ENCODE data around the gene TMEM178B. TPM values are rescaled to one million over a fixed set of nuclear protein-coding genes. Genes with fewer than 3 reads are reported as not detected.

The TMEM178B gene
- total RNA-seq, 1 experiment from 2014 or later: 0.39 TPM

DNA sequence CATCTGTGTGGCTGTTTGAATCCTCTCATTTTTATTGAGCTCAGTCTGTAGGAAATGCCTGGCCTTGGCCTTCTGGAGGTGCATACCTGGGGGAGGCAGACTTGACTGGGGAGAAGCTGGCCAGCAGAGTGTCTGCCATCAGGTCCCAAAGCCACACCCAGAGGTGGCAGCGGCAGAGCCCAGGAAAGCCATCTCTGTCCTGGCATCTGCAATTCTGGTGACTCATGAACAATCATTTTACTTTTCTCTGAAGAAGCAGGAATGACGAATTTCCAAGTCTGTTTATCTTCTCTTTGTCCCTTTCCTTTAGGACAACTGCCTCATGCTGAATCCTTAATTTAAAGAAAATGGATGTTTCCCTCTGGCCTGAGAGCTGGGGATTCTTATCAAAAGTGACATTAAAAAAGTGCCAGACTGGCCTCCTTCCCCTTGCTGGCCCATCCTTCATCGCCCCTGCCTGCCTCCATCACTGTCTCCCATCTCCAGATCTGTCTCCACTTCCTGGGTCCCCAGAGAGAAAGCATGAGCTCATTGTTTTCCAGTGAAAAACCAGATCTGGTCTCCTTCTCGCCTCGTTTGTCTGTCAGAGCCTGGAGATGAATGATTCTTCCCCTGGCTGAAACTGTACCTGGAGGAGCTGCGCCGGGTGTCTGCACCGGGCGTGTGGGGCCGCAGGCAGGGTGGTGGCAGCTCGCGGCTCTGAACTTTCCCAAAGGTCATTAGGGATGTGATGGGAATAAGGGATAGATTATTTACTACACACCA, 124.5 kb downstream of the TMEM178B start:
- Histone ChIP-seq H3K4me3 (ENCODE audit: low read depth in 2 of 2, low read length in 2 of 2) (no peak overlapping the region), H3K27me3 (ENCODE audit: control insufficient read depth, insufficient read depth, low read length) (0 out of 2 replicates have a peak, but pooled peaks cover 4% of the 10 kb centered on the region), H3K27ac (ENCODE audit: low read length) (no peak overlapping the region), H3K4me1 (ENCODE audit: control insufficient read depth, insufficient read depth, low read length) (no peaks in the 10 kb centered on the region), H3K9me3 (ENCODE audit: control insufficient read depth, insufficient read depth, low read depth, low read length) (no peaks in the 10 kb centered on the region), H3K36me3 (ENCODE audit: control insufficient read depth, insufficient read depth, low read length) (no peaks in the 10 kb centered on the region)
- intact Hi-C loops (cut with micrococcal nuclease; ENCODE audit: unreplicated experiment) (no loop called here), in situ Hi-C loops (cut with HindIII; ENCODE audit: low pct_unique_long_range_greater_than_20kb, low sequenced_read_pairs) (no loop called here)
- ChIA-PET POLR2A (no interaction called here), CTCF (no interaction called here)
- no peak for TF ChIP-seq POLR2AphosphoS5 (IDR thresholded peaks at IDR 0.05; ENCODE audit: low read depth, low read length)
- TF ChIP-seq, protein P1, sequence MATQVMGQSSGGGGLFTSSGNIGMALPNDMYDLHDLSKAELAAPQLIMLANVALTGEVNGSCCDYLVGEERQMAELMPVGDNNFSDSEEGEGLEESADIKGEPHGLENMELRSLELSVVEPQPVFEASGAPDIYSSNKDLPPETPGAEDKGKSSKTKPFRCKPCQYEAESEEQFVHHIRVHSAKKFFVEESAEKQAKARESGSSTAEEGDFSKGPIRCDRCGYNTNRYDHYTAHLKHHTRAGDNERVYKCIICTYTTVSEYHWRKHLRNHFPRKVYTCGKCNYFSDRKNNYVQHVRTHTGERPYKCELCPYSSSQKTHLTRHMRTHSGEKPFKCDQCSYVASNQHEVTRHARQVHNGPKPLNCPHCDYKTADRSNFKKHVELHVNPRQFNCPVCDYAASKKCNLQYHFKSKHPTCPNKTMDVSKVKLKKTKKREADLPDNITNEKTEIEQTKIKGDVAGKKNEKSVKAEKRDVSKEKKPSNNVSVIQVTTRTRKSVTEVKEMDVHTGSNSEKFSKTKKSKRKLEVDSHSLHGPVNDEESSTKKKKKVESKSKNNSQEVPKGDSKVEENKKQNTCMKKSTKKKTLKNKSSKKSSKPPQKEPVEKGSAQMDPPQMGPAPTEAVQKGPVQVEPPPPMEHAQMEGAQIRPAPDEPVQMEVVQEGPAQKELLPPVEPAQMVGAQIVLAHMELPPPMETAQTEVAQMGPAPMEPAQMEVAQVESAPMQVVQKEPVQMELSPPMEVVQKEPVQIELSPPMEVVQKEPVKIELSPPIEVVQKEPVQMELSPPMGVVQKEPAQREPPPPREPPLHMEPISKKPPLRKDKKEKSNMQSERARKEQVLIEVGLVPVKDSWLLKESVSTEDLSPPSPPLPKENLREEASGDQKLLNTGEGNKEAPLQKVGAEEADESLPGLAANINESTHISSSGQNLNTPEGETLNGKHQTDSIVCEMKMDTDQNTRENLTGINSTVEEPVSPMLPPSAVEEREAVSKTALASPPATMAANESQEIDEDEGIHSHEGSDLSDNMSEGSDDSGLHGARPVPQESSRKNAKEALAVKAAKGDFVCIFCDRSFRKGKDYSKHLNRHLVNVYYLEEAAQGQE (IDR thresholded peaks at IDR 0.05; ENCODE audit: insufficient read depth in 1 of 2, low read depth in 2 of 2, low read length in 1 of 2): no peak
- TF ChIP-seq, protein P2, sequence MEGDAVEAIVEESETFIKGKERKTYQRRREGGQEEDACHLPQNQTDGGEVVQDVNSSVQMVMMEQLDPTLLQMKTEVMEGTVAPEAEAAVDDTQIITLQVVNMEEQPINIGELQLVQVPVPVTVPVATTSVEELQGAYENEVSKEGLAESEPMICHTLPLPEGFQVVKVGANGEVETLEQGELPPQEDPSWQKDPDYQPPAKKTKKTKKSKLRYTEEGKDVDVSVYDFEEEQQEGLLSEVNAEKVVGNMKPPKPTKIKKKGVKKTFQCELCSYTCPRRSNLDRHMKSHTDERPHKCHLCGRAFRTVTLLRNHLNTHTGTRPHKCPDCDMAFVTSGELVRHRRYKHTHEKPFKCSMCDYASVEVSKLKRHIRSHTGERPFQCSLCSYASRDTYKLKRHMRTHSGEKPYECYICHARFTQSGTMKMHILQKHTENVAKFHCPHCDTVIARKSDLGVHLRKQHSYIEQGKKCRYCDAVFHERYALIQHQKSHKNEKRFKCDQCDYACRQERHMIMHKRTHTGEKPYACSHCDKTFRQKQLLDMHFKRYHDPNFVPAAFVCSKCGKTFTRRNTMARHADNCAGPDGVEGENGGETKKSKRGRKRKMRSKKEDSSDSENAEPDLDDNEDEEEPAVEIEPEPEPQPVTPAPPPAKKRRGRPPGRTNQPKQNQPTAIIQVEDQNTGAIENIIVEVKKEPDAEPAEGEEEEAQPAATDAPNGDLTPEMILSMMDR (IDR thresholded peaks at IDR 0.05): no peak
- DNase-seq (ENCODE audit: low read depth, low spot score) (no peak), ATAC-seq (no peak)
- BruUV-seq (replicated peaks): no TSS peak

DNA sequence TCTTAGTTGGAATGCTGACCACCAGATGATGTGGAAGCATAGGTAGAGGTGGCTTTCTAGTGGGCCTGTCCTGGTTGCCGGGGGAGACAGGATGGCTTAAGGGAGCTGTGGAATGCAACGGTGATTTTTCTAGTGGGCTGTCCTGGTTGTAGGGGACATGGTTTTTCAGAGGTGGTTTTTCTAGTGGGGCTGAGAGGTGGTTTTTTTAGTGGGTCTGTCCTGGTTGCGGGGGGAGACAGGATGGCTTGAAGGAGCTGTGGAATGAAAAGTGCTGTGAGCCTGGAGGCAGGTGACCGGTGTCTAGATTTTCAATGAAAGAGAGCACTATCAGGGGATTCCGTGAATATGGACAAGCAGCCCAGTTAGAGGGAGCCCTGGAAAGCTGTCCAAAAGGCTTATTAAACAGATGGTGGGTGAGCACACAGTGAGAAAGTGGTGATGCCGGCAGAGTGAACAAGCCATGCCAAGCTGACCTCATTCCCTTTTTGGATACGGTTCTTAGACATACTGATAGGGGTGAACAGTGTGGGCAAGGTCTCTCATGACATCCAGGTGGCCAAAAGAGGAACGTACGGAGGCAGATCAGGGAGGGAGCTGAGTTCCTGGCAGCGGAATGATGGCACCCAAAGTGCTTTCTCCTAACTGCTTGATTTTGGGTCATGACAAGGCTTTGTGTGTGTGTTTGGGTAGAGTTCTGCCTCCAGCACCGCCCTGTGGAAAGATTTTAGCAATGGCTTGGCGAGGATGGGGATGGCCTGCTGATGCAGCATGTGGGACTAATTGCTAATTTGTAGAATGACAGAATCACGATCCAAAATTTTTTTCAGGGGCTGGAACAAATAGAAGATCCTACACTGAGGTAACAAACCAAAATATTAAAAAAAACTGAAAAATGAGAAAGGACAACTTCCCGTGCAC, 126.6 kb downstream of the TMEM178B start:
- no peak for ATAC-seq
- TF ChIP-seq SIN3A (IDR thresholded peaks at IDR 0.05; ENCODE audit: borderline replicate concordance, insufficient read depth, low read depth, low read length) (no peak), POLR2AphosphoS5 (IDR thresholded peaks at IDR 0.05; ENCODE audit: low read depth, low read length) (no peak), TCF7L2 (IDR thresholded peaks at IDR 0.05; ENCODE audit: low read depth, low read length) (no peak)
- TF ChIP-seq, protein P2 (IDR thresholded peaks at IDR 0.05): no peak
- TF ChIP-seq, protein P1 (IDR thresholded peaks at IDR 0.05; ENCODE audit: insufficient read depth in 1 of 2, low read depth in 2 of 2, low read length in 1 of 2): no peak
- DNase-seq (ENCODE audit: low read depth, low spot score): no peak
- CTCF ChIA-PET: no interaction called here
- Histone ChIP-seq H3K4me3 (ENCODE audit: low read depth in 2 of 2, low read length in 2 of 2) (no peak overlapping the region), H3K4me1 (ENCODE audit: control insufficient read depth, insufficient read depth, low read length) (no peaks in the 10 kb centered on the region), H3K9me3 (ENCODE audit: control insufficient read depth, insufficient read depth, low read depth, low read length) (no peaks in the 10 kb centered on the region), H3K27me3 (ENCODE audit: control insufficient read depth, insufficient read depth, low read length) (0 out of 2 replicates have a peak, but pooled peaks cover 4% of the 10 kb centered on the region), H3K36me3 (ENCODE audit: control insufficient read depth, insufficient read depth, low read length) (no peaks in the 10 kb centered on the region), H3K27ac (ENCODE audit: low read length) (no peak overlapping the region)
- in situ Hi-C loops (cut with HindIII; ENCODE audit: low pct_unique_long_range_greater_than_20kb, low sequenced_read_pairs): no loop called here
- POLR2A ChIA-PET: no interaction called here
- no TSS peak for BruUV-seq (replicated peaks)
- intact Hi-C loops (cut with micrococcal nuclease; ENCODE audit: unreplicated experiment): no loop called here

Measured in Panc1 (cell line).